K562 (cell line): ENCODE results near the gene LAMA3. TPM values are rescaled to one million over a fixed set of nuclear protein-coding genes. Genes with fewer than 3 reads are reported as not detected.

Source experiments
- ATAC-seq: fragments of 200-7000 bp; cut with Tn5 transposase; 3 replicates; pipeline ENCODE4 v1.9.1; 2020; ENCODE audit warnings: moderate library complexity
- BruUV-seq: library from RNA; stranded (reverse); fragments of 400-500 nt; replicated peaks from 2 replicates; lab custom pipeline; 2021; lab: Mats Ljungman, UMichigan
- CTCF ChIA-PET: fragments of 300-600 bp; formaldehyde crosslinking; extraction: SDS; loops from one replicate; lab custom pipeline; 2021; ENCODE audit warnings: low intra/inter-chr PET ratio; lab: Yijun Ruan, JAX
- POLR2A ChIA-PET: fragments of 300-600, 350-650 bp; sonication (Branson Sonifier 250); formaldehyde crosslinking; extraction: SDS; loops from one replicate; lab custom pipeline; 2021; ENCODE audit warnings: antibody characterized with exemption, inconsistent platforms; lab: Yijun Ruan, JAX
- DNase-seq, 4 experiments: peaks; one replicate each; pipeline versions ENCODE4 v3.0.0 to v3.0.0-alpha.2; 2011 to 2018; ENCODE audit warnings: low spot score in 3 of 4, mixed read lengths in 3 of 4; ENCODE audit errors: extremely low read depth in 1 of 4
- FAIRE-seq: peaks from 2 replicates; lab custom pipeline; 2011; peaks lifted over from hg19 to GRCh38; lab: Jason Lieb, UNC
- H2AFZ ChIP-seq: 2 replicates; pipeline ENCODE4 v1.6.0; 2011; ENCODE audit warnings: low read depth, low read length, control low read depth, inconsistent platforms
- H3K27ac ChIP-seq: fragments of 200-600 bp; 3 replicates; pipeline ENCODE4 v1.8.0; 2011; ENCODE audit warnings: low read depth, mild to moderate bottlenecking, control low read depth, inconsistent platforms, low read length, moderate library complexity, mixed read lengths; ENCODE audit errors: extremely low read depth
- H3K27me3 ChIP-seq, 2 experiments: fragments of 300-600 bp in 1 of 2; 2 replicates in 1 of 2; 3 replicates in 1 of 2; pipeline versions ENCODE4 v1.6.0 to v1.8.0; 2011; ENCODE audit warnings: inconsistent platforms in 2 of 2, low read length in 2 of 2, mild to moderate bottlenecking in 1 of 2, mixed read lengths in 1 of 2, moderate library complexity in 1 of 2; ENCODE audit not compliant: control insufficient read depth in 2 of 2, insufficient read depth in 2 of 2
- H3K36me3 ChIP-seq: fragments of 300-600 bp; 3 replicates; pipeline ENCODE4 v1.8.0; 2011; ENCODE audit warnings: mild to moderate bottlenecking, low read length, inconsistent platforms; ENCODE audit not compliant: control insufficient read depth, insufficient read depth
- H3K4me1 ChIP-seq, 2 experiments: fragments of 200-600 bp in 1 of 2; replicated peaks in 1 of 2; 2 replicates in 1 of 2; 3 replicates in 1 of 2; pipeline versions ENCODE4 v1.5.1 to v1.8.0; 2011; ENCODE audit warnings: inconsistent platforms in 2 of 2, low read length in 2 of 2, mild to moderate bottlenecking in 1 of 2, mixed read lengths in 1 of 2, moderate library complexity in 1 of 2; ENCODE audit not compliant: control insufficient read depth in 2 of 2, insufficient read depth in 2 of 2
- H3K4me2 ChIP-seq: 2 replicates; pipeline ENCODE4 v1.6.1; 2011; ENCODE audit warnings: low read length, control low read depth, inconsistent platforms, mixed read lengths; ENCODE audit not compliant: insufficient read depth
- H3K4me3 ChIP-seq: fragments of 200-600 bp; sonication (generic), shearing (Covaris generic); 2 replicates; pipeline ENCODE4 v1.5.1; 2016; ENCODE audit warnings: control low read depth, inconsistent platforms
- H3K79me2 ChIP-seq: fragments of 200-600 bp; 3 replicates; pipeline ENCODE4 v1.8.0; 2011; ENCODE audit warnings: low read length, inconsistent platforms; ENCODE audit not compliant: control insufficient read depth, insufficient read depth
- H3K9ac ChIP-seq, 2 experiments: 2 replicates each; pipeline versions ENCODE4 v1.6.0 to v1.6.1; 2011; ENCODE audit warnings: low read depth in 2 of 2, low read length in 2 of 2, control low read depth in 1 of 2, inconsistent platforms in 1 of 2, mild to moderate bottlenecking in 1 of 2, mixed read lengths in 1 of 2; ENCODE audit not compliant: insufficient read depth in 1 of 2
- H3K9me1 ChIP-seq: one replicate; pipeline ENCODE4 v1.6.0; 2011; ENCODE audit warnings: inconsistent platforms, mild to moderate bottlenecking, low read length, moderate library complexity; ENCODE audit not compliant: control insufficient read depth, insufficient read depth
- H3K9me3 ChIP-seq: replicated peaks from 2 replicates; pipeline ENCODE4 v1.5.1; 2011; ENCODE audit warnings: low read depth, low read length, inconsistent platforms; ENCODE audit not compliant: control insufficient read depth, insufficient read depth
- H4K20me1 ChIP-seq: replicated peaks from 2 replicates; pipeline ENCODE4 v1.6.1; 2011; ENCODE audit warnings: low read length, inconsistent platforms, mixed read lengths; ENCODE audit not compliant: control insufficient read depth, insufficient read depth
- AFF4 ChIP-seq: sonication (generic); formaldehyde crosslinking; IDR thresholded peaks from 2 replicates; pipeline ENCODE4 v1.8.0; 2023; ENCODE audit warnings: mild to moderate bottlenecking, missing genetic modification reagents
- EP300 ChIP-seq: IDR thresholded peaks from 2 replicates; pipeline ENCODE4 v1.6.1; 2012; ENCODE audit warnings: low read length, improper control_type of control experiment
- MLLT1 ChIP-seq, 2 experiments: fragments of 450-650 bp; IDR thresholded peaks; 2 replicates each; pipeline ENCODE4 v1.6.1; 2016
- NCOA1 ChIP-seq: fragments of 450-650 bp; IDR thresholded peaks from 2 replicates; pipeline ENCODE4 v1.6.1; 2016; ENCODE audit warnings: low read depth
- NELFE ChIP-seq: IDR thresholded peaks from 2 replicates; pipeline ENCODE4 v1.6.1; 2011; ENCODE audit warnings: mild to moderate bottlenecking; ENCODE audit not compliant: insufficient read depth, insufficient read length
- SRSF7 ChIP-seq: fragments of 200-400 bp; formaldehyde crosslinking; optimal IDR thresholded peaks from 2 replicates; pipeline ENCODE3; 2017; ENCODE audit warnings: mild to moderate bottlenecking, low read depth, low read length
- TAL1 ChIP-seq: fragments of 450-650 bp; IDR thresholded peaks from 2 replicates; pipeline ENCODE4 v1.6.1; 2016; ENCODE audit warnings: mild to moderate bottlenecking
- ZC3H11A ChIP-seq: IDR thresholded peaks from 2 replicates; pipeline ENCODE4 v1.6.1; 2012; ENCODE audit warnings: low read depth, low read length, improper control_type of control experiment
- ZNF140 ChIP-seq: fragments of 250-450 bp; sonication (Bioruptor Pico); IDR thresholded peaks from 2 replicates; pipeline ENCODE4 v1.8.0; 2021; ENCODE audit warnings: moderate library complexity, mild to moderate bottlenecking, inconsistent platforms
- ZNF41 ChIP-seq: fragments of 250-450 bp; sonication (Bioruptor Pico); conservative IDR thresholded peaks from 2 replicates; pipeline ENCODE4 v1.4.0; 2020; ENCODE audit warnings: mild to moderate bottlenecking
- ZNF785 ChIP-seq: fragments of 250-450 bp; sonication (Bioruptor Pico); IDR thresholded peaks from 2 replicates; pipeline ENCODE4 v1.4.0; 2020; ENCODE audit warnings: mild to moderate bottlenecking
- WGBS: fragments of 100-300 bp; shearing (Covaris generic); methylation state at CpG from one replicate; pipeline ENCODE4 v1.1.6; 2016; ENCODE audit warnings: low coverage, mixed read lengths; ENCODE audit not compliant: insufficient coverage; ENCODE audit errors: missing lambda C conversion rate; 5-methylcytosine and 5-hydroxymethylcytosine counted together
- in situ Hi-C: fragments of 300-500 bp; cut with MboI; formaldehyde crosslinking; loops from 4 replicates; pipeline ENCODE4 v1.15.0; 2018; ENCODE audit warnings: inconsistent platforms, mixed read lengths
- intact Hi-C: fragments of 100-400 bp; cut with micrococcal nuclease; formaldehyde crosslinking; loops from 2 replicates; pipeline ENCODE4 v1.14.2; 2022
- polyA plus RNA-seq, 8 experiments: library from polyadenylated mRNA; depleted of rRNA in 4 of 8; stranded (reverse) in 5 of 8; unstranded in 3 of 8; fragments of >200 nt; fragmentation: Nextera tagmentation in 2 of 8; fragmentation: Illumina TruSeq in 1 of 8; extraction: Ambion mirVana in 2 of 8; extraction: Trizol in 1 of 8; gene quantifications; 2 replicates each; pipeline versions ENCODE4 v1.2.1 to v1.2.3, GENCODE V29; 2011 to 2014; ENCODE audit warnings: inconsistent platforms in 1 of 8, missing spikeins in 1 of 8
- total RNA-seq, 7 experiments: library from RNA; depleted of rRNA in 6 of 7; stranded (reverse); fragments of >200 nt in 6 of 7; fragmentation: Illumina TruSeq in 2 of 7; extraction: Trizol in 2 of 7; gene quantifications; 2 replicates each; pipeline versions ENCODE4 v1.2.1 to v1.2.3, GENCODE V29; 2011 to 2021; ENCODE audit warnings: low replicate concordance in 1 of 7
- TF ChIP-seq, protein P1 (sequence below): fragments of 450-650 bp; IDR thresholded peaks from 2 replicates; pipeline ENCODE4 v1.6.1; 2016; ENCODE audit warnings: missing biosample characterization, missing genetic modification characterization
- TF ChIP-seq, protein P2 (sequence below), 3 experiments: IDR thresholded peaks in 2 of 3; conservative IDR thresholded peaks in 1 of 3; 2 replicates each; pipeline ENCODE4 v1.5.1; 2011 to 2012; ENCODE audit warnings: low read length in 3 of 3, mild to moderate bottlenecking in 3 of 3, control low read depth in 2 of 3, improper control_type of control experiment in 1 of 3, inconsistent platforms in 1 of 3, low read depth in 1 of 3, mixed read lengths in 1 of 3, moderate library complexity in 1 of 3; ENCODE audit not compliant: insufficient read depth in 2 of 3

The LAMA3 gene
- total and polyA plus RNA-seq, 9 of the 15 experiments (the other 6 are each of a cell fraction or from before 2014, with no cell fraction given), result 0.07 TPM; not detected in 8

DNA sequence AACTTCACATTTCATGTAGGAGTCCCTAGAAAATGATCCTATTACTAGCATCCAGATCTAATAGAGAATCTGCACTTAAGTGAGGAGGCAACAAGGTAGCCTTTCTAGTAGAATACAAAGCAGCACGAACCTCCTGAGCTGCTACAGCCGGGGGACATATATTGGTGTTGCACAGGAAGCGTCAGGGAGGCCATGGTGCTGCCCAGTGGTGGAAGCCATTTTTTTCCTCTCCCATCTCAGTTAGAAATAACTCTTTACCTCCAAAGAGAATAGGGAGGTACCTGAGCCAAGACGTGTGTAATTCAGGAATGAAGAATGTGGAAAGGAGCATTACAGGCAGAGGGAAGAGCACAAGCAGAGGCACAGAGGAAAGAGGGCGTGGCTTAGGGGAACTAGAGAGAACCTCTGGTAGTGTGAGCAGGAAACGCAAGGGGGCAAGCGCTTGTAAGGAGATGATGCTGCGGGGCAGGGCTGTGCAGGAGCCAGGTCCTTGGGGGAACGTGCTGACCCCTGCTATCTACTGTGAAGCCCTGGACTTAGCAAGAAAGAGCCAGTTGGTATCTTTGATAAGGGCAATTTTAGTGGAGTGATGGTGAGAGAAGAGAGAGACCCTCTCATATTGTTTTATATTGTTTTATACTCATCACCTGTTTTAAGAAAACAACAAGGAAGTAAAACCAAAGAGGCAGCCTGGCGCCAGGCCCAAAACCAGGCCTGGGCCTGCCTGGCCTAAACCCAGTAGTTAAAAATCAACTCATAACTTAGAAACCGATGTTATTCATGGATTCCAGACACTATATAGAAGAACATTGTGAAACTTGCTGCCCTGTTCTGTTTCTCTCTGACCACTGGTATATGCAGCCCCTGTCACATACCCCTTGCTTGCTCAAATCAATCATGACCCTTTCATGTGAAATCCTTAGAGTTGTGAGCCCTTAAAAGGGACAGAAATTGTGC, 275.3 kb downstream of the LAMA3 start:
- Histone ChIP-seq H3K4me3 (no peak overlapping the region), H3K9ac (no peak overlapping the region), H3K4me1 (no peaks in the 10 kb centered on the region), H3K4me2 (peak overlapping the region; percentile 64), H3K9me1 (no peaks in the 10 kb centered on the region), H4K20me1 (no peaks in the 10 kb centered on the region), H3K36me3 (no peaks in the 10 kb centered on the region), H3K79me2 (no peaks in the 10 kb centered on the region), H3K9me3 (no peaks in the 10 kb centered on the region), H3K27ac (no peak overlapping the region), H2AFZ (peak overlapping the region; percentile 83; the same call in 1 of the 2 replicates), H3K27me3 (peaks cover 0 to 7% of the 10 kb centered on the region in 2 experiments; a peak in 1 of 5 replicates)
- ATAC-seq, result peak; percentile 90
- POLR2A ChIA-PET, result no interaction called here
- intact Hi-C loops, result loop anchor here (5.0 kb wide), 1 partner anchor 153 kb away; no protein-coding TSS in a partner anchor
- peak; percentile 15 to 42 (median 31) for DNase-seq
- WGBS, result 6% methylated on average over 11 of the region's 11 CpGs
- in situ Hi-C loops, result no loop called here
- BruUV-seq, result no TSS peak
- FAIRE-seq, result peak; percentile 23
- CTCF ChIA-PET, result interaction anchor here (0.6 kb wide), 1 partner anchor 154 kb away, joined by 9 read pairs; no protein-coding TSS in a partner anchor
- no peak for TF ChIP-seq ZC3H11A
- TF ChIP-seq MLLT1 (IDR thresholded peaks at IDR 0.05), result no peak
- no peak for TF ChIP-seq ZNF785 (CRISPR knock-in tag)
- no peak for TF ChIP-seq AFF4 (CRISPR knock-in tag)
- no peak for TF ChIP-seq SRSF7
- no peak for TF ChIP-seq ZNF140 (CRISPR knock-in tag)
- 0 out of 2 replicates have a peak, but pooled peaks have one; percentile 35 for TF ChIP-seq NCOA1
- TF ChIP-seq, protein P1, sequence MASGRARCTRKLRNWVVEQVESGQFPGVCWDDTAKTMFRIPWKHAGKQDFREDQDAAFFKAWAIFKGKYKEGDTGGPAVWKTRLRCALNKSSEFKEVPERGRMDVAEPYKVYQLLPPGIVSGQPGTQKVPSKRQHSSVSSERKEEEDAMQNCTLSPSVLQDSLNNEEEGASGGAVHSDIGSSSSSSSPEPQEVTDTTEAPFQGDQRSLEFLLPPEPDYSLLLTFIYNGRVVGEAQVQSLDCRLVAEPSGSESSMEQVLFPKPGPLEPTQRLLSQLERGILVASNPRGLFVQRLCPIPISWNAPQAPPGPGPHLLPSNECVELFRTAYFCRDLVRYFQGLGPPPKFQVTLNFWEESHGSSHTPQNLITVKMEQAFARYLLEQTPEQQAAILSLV (tag), result no peak
- TF ChIP-seq TAL1, result no peak
- TF ChIP-seq ZNF41 (CRISPR knock-in tag), result no peak
- no peak for TF ChIP-seq NELFE
- no peak for TF ChIP-seq EP300
- TF ChIP-seq, protein P2, sequence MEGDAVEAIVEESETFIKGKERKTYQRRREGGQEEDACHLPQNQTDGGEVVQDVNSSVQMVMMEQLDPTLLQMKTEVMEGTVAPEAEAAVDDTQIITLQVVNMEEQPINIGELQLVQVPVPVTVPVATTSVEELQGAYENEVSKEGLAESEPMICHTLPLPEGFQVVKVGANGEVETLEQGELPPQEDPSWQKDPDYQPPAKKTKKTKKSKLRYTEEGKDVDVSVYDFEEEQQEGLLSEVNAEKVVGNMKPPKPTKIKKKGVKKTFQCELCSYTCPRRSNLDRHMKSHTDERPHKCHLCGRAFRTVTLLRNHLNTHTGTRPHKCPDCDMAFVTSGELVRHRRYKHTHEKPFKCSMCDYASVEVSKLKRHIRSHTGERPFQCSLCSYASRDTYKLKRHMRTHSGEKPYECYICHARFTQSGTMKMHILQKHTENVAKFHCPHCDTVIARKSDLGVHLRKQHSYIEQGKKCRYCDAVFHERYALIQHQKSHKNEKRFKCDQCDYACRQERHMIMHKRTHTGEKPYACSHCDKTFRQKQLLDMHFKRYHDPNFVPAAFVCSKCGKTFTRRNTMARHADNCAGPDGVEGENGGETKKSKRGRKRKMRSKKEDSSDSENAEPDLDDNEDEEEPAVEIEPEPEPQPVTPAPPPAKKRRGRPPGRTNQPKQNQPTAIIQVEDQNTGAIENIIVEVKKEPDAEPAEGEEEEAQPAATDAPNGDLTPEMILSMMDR (IDR thresholded peaks at IDR 0.05 in 2 of 3, conservative IDR thresholded peaks at IDR 0.05 in 1 of 3; ENCODE audit: insufficient read depth in 2 of 3, low read depth in 1 of 3, low read length in 3 of 3), result peak; percentile 12 to 33 (median 25); a peak in 2 of 6 replicates
